K562 (cell line): ENCODE measurements around the gene FIBIN.

ENCODE experiments used
- CTCF ChIP-seq, 3 experiments: IDR thresholded peaks in 2 of 3; conservative IDR thresholded peaks in 1 of 3; 2 replicates each; pipeline ENCODE4 v1.5.1; 2011 to 2012; ENCODE audit warnings: low read length in 3 of 3, mild to moderate bottlenecking in 3 of 3, control low read depth in 2 of 3, improper control_type of control experiment in 1 of 3, inconsistent platforms in 1 of 3, low read depth in 1 of 3, mixed read lengths in 1 of 3, moderate library complexity in 1 of 3; ENCODE audit not compliant: insufficient read depth in 2 of 3
- E2F1 ChIP-seq: sonication (generic); formaldehyde crosslinking; IDR thresholded peaks from 2 replicates; pipeline ENCODE4 v1.8.1; 2023; ENCODE audit warnings: mild to moderate bottlenecking, missing genetic modification reagents, moderate library complexity
- E2F5 ChIP-seq: sonication (generic); formaldehyde crosslinking; IDR thresholded peaks from 2 replicates; pipeline ENCODE4 v1.8.0; 2022; ENCODE audit warnings: mild to moderate bottlenecking, missing genetic modification reagents
- GATAD2A ChIP-seq: fragments of 450-650 bp; IDR thresholded peaks from 2 replicates; pipeline ENCODE4 v1.6.1; 2017
- HDAC2 ChIP-seq: fragments of 450-650 bp; IDR thresholded peaks from 2 replicates; pipeline ENCODE4 v1.6.1; 2016; ENCODE audit warnings: mild to moderate bottlenecking
- HDAC3 ChIP-seq: fragments of 450-650 bp; IDR thresholded peaks from 2 replicates; pipeline ENCODE4 v1.6.1; 2018; ENCODE audit warnings: borderline replicate concordance, mild to moderate bottlenecking, moderate library complexity; ENCODE audit not compliant: partially characterized antibody
- MTA3 ChIP-seq: fragments of 450-650 bp; formaldehyde crosslinking; IDR thresholded peaks from 2 replicates; pipeline ENCODE4 v1.6.1; 2017; ENCODE audit warnings: mild to moderate bottlenecking, borderline replicate concordance
- NR2C1 ChIP-seq, 2 experiments: fragments of 450-650 bp; IDR thresholded peaks; 2 replicates each; pipeline ENCODE4 v1.6.1; 2017; ENCODE audit warnings: mild to moderate bottlenecking in 2 of 2, antibody characterized with exemption in 1 of 2, inconsistent platforms in 1 of 2, missing compliant biosample characterization in 1 of 2, missing genetic modification characterization in 1 of 2
- PHB2 ChIP-seq: fragments of 450-650 bp; IDR thresholded peaks from 2 replicates; pipeline ENCODE4 v1.6.1; 2017; ENCODE audit warnings: low read depth
- SMC3 ChIP-seq: conservative IDR thresholded peaks from 2 replicates; pipeline ENCODE4 v1.6.1; 2011; ENCODE audit warnings: low read depth, low read length, improper control_type of control experiment; ENCODE audit not compliant: insufficient read depth
- ZC3H4 ChIP-seq: sonication (generic); formaldehyde crosslinking; IDR thresholded peaks from 2 replicates; pipeline ENCODE4 v1.9.0; 2021; ENCODE audit warnings: missing genetic modification reagents, borderline replicate concordance
- ZNF174 ChIP-seq: fragments of 250-450 bp; sonication (Bioruptor Pico); IDR thresholded peaks from 2 replicates; pipeline ENCODE4 v1.4.0; 2020; ENCODE audit warnings: mild to moderate bottlenecking
- ZNF551 ChIP-seq: fragments of 250-450 bp; sonication (Bioruptor Pico); IDR thresholded peaks from 2 replicates; pipeline ENCODE4 v1.5.0; 2021; ENCODE audit warnings: mild to moderate bottlenecking, moderate library complexity

DNA sequence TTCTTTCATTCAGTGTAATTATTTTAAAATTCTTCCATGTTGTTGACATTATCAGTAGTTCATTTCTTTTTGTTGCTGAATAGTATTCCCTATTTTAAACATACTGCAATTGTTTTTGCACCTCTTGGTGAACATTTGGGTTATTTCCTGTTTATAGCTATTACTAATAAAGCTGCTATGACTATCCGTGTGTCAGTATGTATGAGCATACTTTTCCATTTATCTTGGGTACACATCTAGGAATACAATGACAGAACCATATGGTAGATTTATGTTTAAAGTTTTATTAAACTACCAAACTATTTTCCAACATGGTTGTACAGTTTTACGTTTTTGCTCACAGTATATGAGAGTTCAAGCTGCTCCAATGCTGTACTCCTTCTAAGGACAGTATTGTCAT lies 22.0 kb upstream of the FIBIN start:
- no peak for TF ChIP-seq SMC3
- TF ChIP-seq HDAC3 = no peak
- no peak for TF ChIP-seq MTA3
- no peak for TF ChIP-seq NR2C1 (IDR thresholded peaks at IDR 0.05)
- TF ChIP-seq NR2C1 (tag; IDR thresholded peaks at IDR 0.05) = no peak
- TF ChIP-seq CTCF (IDR thresholded peaks at IDR 0.05 in 2 of 3, conservative IDR thresholded peaks at IDR 0.05 in 1 of 3; ENCODE audit: insufficient read depth in 2 of 3, low read depth in 1 of 3, low read length in 3 of 3) = no peak
- no peak for TF ChIP-seq ZNF551 (CRISPR knock-in tag)
- no peak for TF ChIP-seq E2F5 (CRISPR knock-in tag)
- no peak for TF ChIP-seq HDAC2
- no peak for TF ChIP-seq E2F1
- no peak for TF ChIP-seq ZNF174 (CRISPR knock-in tag)
- no peak for TF ChIP-seq PHB2
- TF ChIP-seq ZC3H4 (CRISPR knock-in tag) = no peak
- no peak for TF ChIP-seq GATAD2A
